Activated T-cell treated with anti-CD3 and anti-CD28 coated beads, Interleukin-2, amount 50 U/mL, for 72 hours (primary cell): ENCODE measurements around the gene GLRA1. TPM values are rescaled to one million over a fixed set of nuclear protein-coding genes. Genes with fewer than 3 reads are reported as not detected.

Experiments used
- ATAC-seq, 2 donors: fragments of 150-1000 bp; cut with Tn5 transposase; replicated peaks in 1 of 2; 2 replicates each; pipeline ENCODE4 v1.10.0; 2021; ENCODE audit warnings: moderate library complexity in 2 of 2, mild to moderate bottlenecking in 1 of 2
- DNase-seq, 2 donors: peaks; one replicate each; pipeline ENCODE4 v3.0.0; 2021 to 2022; ENCODE audit warnings: mixed read lengths in 1 of 2
- H3K27ac Mint-ChIP-seq: one replicate; pipeline ENCODE4 v1.8.0; 2022; ENCODE audit warnings: mild to moderate bottlenecking, moderate library complexity, mixed read lengths
- H3K27me3 Mint-ChIP-seq: one replicate; pipeline ENCODE4 v1.8.0; 2022; ENCODE audit warnings: low read depth, mixed read lengths
- H3K36me3 Mint-ChIP-seq, 2 donors: one replicate each; pipeline ENCODE4 v1.8.0; 2022; ENCODE audit warnings: mixed read lengths in 2 of 2, mild to moderate bottlenecking in 1 of 2; ENCODE audit not compliant: insufficient read depth in 2 of 2
- H3K4me1 Mint-ChIP-seq: one replicate; pipeline ENCODE4 v1.8.0; 2022; ENCODE audit warnings: low read depth, mixed read lengths
- H3K4me3 Mint-ChIP-seq, 2 donors: one replicate each; pipeline ENCODE4 v1.8.0; 2022; ENCODE audit warnings: mild to moderate bottlenecking in 2 of 2, mixed read lengths in 2 of 2, moderate library complexity in 2 of 2
- H3K9me3 Mint-ChIP-seq, 2 donors: one replicate each; pipeline ENCODE4 v1.8.0; 2022; ENCODE audit warnings: mixed read lengths in 2 of 2
- total RNA-seq, 2 donors: library from RNA; stranded (reverse); gene quantifications; one replicate each; pipeline ENCODE4 v1.2.3, GENCODE V29; 2022

The GLRA1 gene
- not detected for total RNA-seq

GRCh38 chr5:151924564-151925301 lies at the start of gene GLRA1:
Gene GLRA1 (minus strand): TSS chr5:151924851. CDS start chr5:151924549, 302 bp downstream.
- ATAC-seq (peak in 1 of 2 donors; percentile 44), DNase-seq (peak; percentile 45 to 54)
- Mint-ChIP-seq H3K27ac (no peak within 1 kb of the TSS), H3K27me3 (peaks cover 43% of the 10 kb centered on the region), H3K4me1 (peaks cover 6% of the 10 kb centered on the region), H3K36me3 (peaks cover 0 to 4% of the 10 kb centered on the region in 2 donors), H3K9me3 (peaks cover 4 to 9% of the 10 kb centered on the region in 2 donors), H3K4me3 (no peak within 1 kb of the TSS)

GRCh38 chr5:151970885-151971284 lies 46.2 kb upstream of the GLRA1 start:
- no peaks in the 10 kb centered on the region for H3K27me3 Mint-ChIP-seq

GRCh38 chr5:151967865-151968264 lies 43.2 kb upstream of the GLRA1 start:
- ATAC-seq (no peak), DNase-seq (no peak)
- Mint-ChIP-seq H3K27ac (no peak overlapping the region), H3K36me3 (no peaks in the 10 kb centered on the region), H3K4me1 (no peaks in the 10 kb centered on the region), H3K9me3 (no peaks in the 10 kb centered on the region), H3K27me3 (no peaks in the 10 kb centered on the region), H3K4me3 (no peak overlapping the region)

More at GRCh38 chr5:151970885-151971284, 46.2 kb upstream of the GLRA1 start:
- no peak for DNase-seq
- ATAC-seq = no peak
- Mint-ChIP-seq H3K36me3 (no peaks in the 10 kb centered on the region), H3K9me3 (no peaks in the 10 kb centered on the region), H3K4me3 (no peak overlapping the region), H3K4me1 (no peaks in the 10 kb centered on the region), H3K27ac (no peak overlapping the region)

- H3K4me1 Mint-ChIP-seq = no peaks in the 10 kb centered on the region
- ATAC-seq (no peak), DNase-seq (no peak)
- no peak overlapping the region for H3K27ac Mint-ChIP-seq
- H3K27me3 Mint-ChIP-seq = no peaks in the 10 kb centered on the region
- no peak overlapping the region for H3K4me3 Mint-ChIP-seq
- H3K9me3 Mint-ChIP-seq = no peaks in the 10 kb centered on the region
- no peaks in the 10 kb centered on the region for H3K36me3 Mint-ChIP-seq
Observed at GRCh38 chr5:151966046-151966445, 41.4 kb upstream of the GLRA1 start.

- H3K27ac Mint-ChIP-seq = no peak overlapping the region
- no peaks in the 10 kb centered on the region for H3K9me3 Mint-ChIP-seq
- H3K4me1 Mint-ChIP-seq = no peaks in the 10 kb centered on the region
- no peaks in the 10 kb centered on the region for H3K27me3 Mint-ChIP-seq
- ATAC-seq (no peak), DNase-seq (no peak)
- H3K4me3 Mint-ChIP-seq = no peak overlapping the region
- no peaks in the 10 kb centered on the region for H3K36me3 Mint-ChIP-seq
Observed at GRCh38 chr5:151964471-151964870, 39.8 kb upstream of the GLRA1 start.

GRCh38 chr5:151961557-151961956 lies 36.9 kb upstream of the GLRA1 start:
- ATAC-seq = no peak
- no peak overlapping the region for H3K27ac Mint-ChIP-seq
- no peaks in the 10 kb centered on the region for H3K27me3 Mint-ChIP-seq
- no peak for DNase-seq
- peaks cover 6% of the 10 kb centered on the region for H3K4me1 Mint-ChIP-seq
- no peak overlapping the region for H3K4me3 Mint-ChIP-seq
- no peaks in the 10 kb centered on the region for H3K36me3 Mint-ChIP-seq
- no peaks in the 10 kb centered on the region for H3K9me3 Mint-ChIP-seq

GRCh38 chr5:151958111-151958510 lies 33.5 kb upstream of the GLRA1 start:
- H3K36me3 Mint-ChIP-seq = no peaks in the 10 kb centered on the region
- no peak for DNase-seq
- peaks cover 8% of the 10 kb centered on the region for H3K4me1 Mint-ChIP-seq
- no peak overlapping the region for H3K4me3 Mint-ChIP-seq
- H3K27me3 Mint-ChIP-seq = no peaks in the 10 kb centered on the region
- no peak for ATAC-seq
- H3K9me3 Mint-ChIP-seq = no peaks in the 10 kb centered on the region
- no peak overlapping the region for H3K27ac Mint-ChIP-seq

- H3K9me3 Mint-ChIP-seq = no peaks in the 10 kb centered on the region
- no peaks in the 10 kb centered on the region for H3K27me3 Mint-ChIP-seq
- H3K4me3 Mint-ChIP-seq = no peak overlapping the region
- H3K27ac Mint-ChIP-seq = no peak overlapping the region
- H3K4me1 Mint-ChIP-seq = peaks cover 8% of the 10 kb centered on the region
- no peak for ATAC-seq
- H3K36me3 Mint-ChIP-seq = no peaks in the 10 kb centered on the region
- no peak for DNase-seq
Observed at GRCh38 chr5:151956725-151957124, 32.1 kb upstream of the GLRA1 start.

GRCh38 chr5:151954255-151954654 lies 29.6 kb upstream of the GLRA1 start:
- H3K4me3 Mint-ChIP-seq = no peak overlapping the region
- H3K36me3 Mint-ChIP-seq = no peaks in the 10 kb centered on the region
- no peak overlapping the region for H3K27ac Mint-ChIP-seq
- ATAC-seq (no peak), DNase-seq (no peak)
- no peaks in the 10 kb centered on the region for H3K9me3 Mint-ChIP-seq
- no peaks in the 10 kb centered on the region for H3K27me3 Mint-ChIP-seq
- H3K4me1 Mint-ChIP-seq = peaks cover 18% of the 10 kb centered on the region

GRCh38 chr5:151953833-151954232 lies 29.2 kb upstream of the GLRA1 start:
- no peak overlapping the region for H3K4me3 Mint-ChIP-seq
- H3K36me3 Mint-ChIP-seq = no peaks in the 10 kb centered on the region
- ATAC-seq (no peak), DNase-seq (no peak)
- H3K9me3 Mint-ChIP-seq = no peaks in the 10 kb centered on the region
- H3K4me1 Mint-ChIP-seq = peaks cover 18% of the 10 kb centered on the region
- H3K27me3 Mint-ChIP-seq = no peaks in the 10 kb centered on the region
- no peak overlapping the region for H3K27ac Mint-ChIP-seq

- ATAC-seq (no peak), DNase-seq (no peak)
- no peak overlapping the region for H3K4me3 Mint-ChIP-seq
- no peaks in the 10 kb centered on the region for H3K36me3 Mint-ChIP-seq
- H3K27me3 Mint-ChIP-seq = no peaks in the 10 kb centered on the region
- no peaks in the 10 kb centered on the region for H3K9me3 Mint-ChIP-seq
- H3K4me1 Mint-ChIP-seq = peaks cover 22% of the 10 kb centered on the region
- no peak overlapping the region for H3K27ac Mint-ChIP-seq
Observed at GRCh38 chr5:151952238-151952637, 27.6 kb upstream of the GLRA1 start.

- DNase-seq = no peak
- no peak overlapping the region for H3K4me3 Mint-ChIP-seq
- ATAC-seq = no peak
- H3K27ac Mint-ChIP-seq = no peak overlapping the region
- no peaks in the 10 kb centered on the region for H3K36me3 Mint-ChIP-seq
- H3K9me3 Mint-ChIP-seq = no peaks in the 10 kb centered on the region
- no peaks in the 10 kb centered on the region for H3K27me3 Mint-ChIP-seq
- peaks cover 14% of the 10 kb centered on the region for H3K4me1 Mint-ChIP-seq
Observed at GRCh38 chr5:151950706-151951105, 26.1 kb upstream of the GLRA1 start.

GRCh38 chr5:151949701-151950308 lies 25.2 kb upstream of the GLRA1 start:
- Mint-ChIP-seq H3K36me3 (no peaks in the 10 kb centered on the region), H3K9me3 (no peaks in the 10 kb centered on the region), H3K27ac (no peak overlapping the region), H3K4me3 (no peak overlapping the region), H3K4me1 (peaks cover 14% of the 10 kb centered on the region), H3K27me3 (no peaks in the 10 kb centered on the region)
- DNase-seq (no peak), ATAC-seq (no peak)

- DNase-seq (no peak), ATAC-seq (no peak)
- Mint-ChIP-seq H3K4me1 (peaks cover 14% of the 10 kb centered on the region), H3K4me3 (no peak overlapping the region), H3K9me3 (no peaks in the 10 kb centered on the region), H3K27me3 (no peaks in the 10 kb centered on the region), H3K36me3 (no peaks in the 10 kb centered on the region), H3K27ac (no peak overlapping the region)
Observed at GRCh38 chr5:151949113-151949512, 24.5 kb upstream of the GLRA1 start.
